GM18508 (cell line): Measurements from ENCODE around the gene PARM1.
A peak's percentile ranks its signal among the peaks of the same experiment; 100 is the strongest.

Experiments
- ATAC-seq: cut with Tn5 transposase; IDR thresholded peaks from one replicate; pipeline ENCODE4 v1.9.1; 2021; ENCODE audit warnings: moderate number of reproducible peaks; ENCODE audit not compliant: insufficient read depth, unreplicated experiment

Gene PARM1

GRCh38 chr4:74941123-74941522, 8.2 kb downstream of the PARM1 start:
- no peak for ATAC-seq

- ATAC-seq = no peak
Measured at GRCh38 chr4:74942251-74942917, 9.5 kb downstream of the PARM1 start.

- ATAC-seq = no peak
Measured at GRCh38 chr4:74942918-74943253, 10.0 kb downstream of the PARM1 start.

- ATAC-seq = no peak
Measured at GRCh38 chr4:74944354-74944793, 11.5 kb downstream of the PARM1 start.

- no peak for ATAC-seq
Measured at GRCh38 chr4:74946196-74946595, 13.3 kb downstream of the PARM1 start.

GRCh38 chr4:74947798-74948197, 14.9 kb downstream of the PARM1 start:
- no peak for ATAC-seq

GRCh38 chr4:74948236-74948635, 15.3 kb downstream of the PARM1 start:
- ATAC-seq = no peak

- no peak for ATAC-seq
Measured at GRCh38 chr4:74950200-74950599, 17.3 kb downstream of the PARM1 start.

- ATAC-seq = no peak
Measured at GRCh38 chr4:74950882-74951281, 18.0 kb downstream of the PARM1 start.

GRCh38 chr4:74953647-74954046, 20.7 kb downstream of the PARM1 start:
- ATAC-seq = no peak

GRCh38 chr4:74958881-74959280, 26.0 kb downstream of the PARM1 start:
- no peak for ATAC-seq

GRCh38 chr4:74961230-74961629, 28.3 kb downstream of the PARM1 start:
- no peak for ATAC-seq

GRCh38 chr4:74962584-74962983, 29.7 kb downstream of the PARM1 start:
- ATAC-seq = no peak

GRCh38 chr4:74964311-74964710, 31.4 kb downstream of the PARM1 start:
- no peak for ATAC-seq

GRCh38 chr4:74967324-74967723, 34.4 kb downstream of the PARM1 start:
- ATAC-seq = no peak

- peak; percentile 58 for ATAC-seq
Measured at GRCh38 chr4:74968456-74969164, 35.7 kb downstream of the PARM1 start.

GRCh38 chr4:74969507-74970474, 36.9 kb downstream of the PARM1 start:
- ATAC-seq = no peak

GRCh38 chr4:74970577-74970976, 37.7 kb downstream of the PARM1 start:
- no peak for ATAC-seq

- no peak for ATAC-seq
Measured at GRCh38 chr4:74971862-74972261, 38.9 kb downstream of the PARM1 start.

- no peak for ATAC-seq
Measured at GRCh38 chr4:74975082-74975481, 42.2 kb downstream of the PARM1 start.
